Stimulated activated CD4-positive, alpha-beta T cell treated with anti-CD3 and anti-CD28 coated beads, Interleukin-15, amount 100 ng/mL, for 48 hours (primary cell): ENCODE data around the gene LIN28B.
"Not testable (repeated sequence)": the region's sequence is repeated elsewhere in the genome, so short reads cannot be mapped to it uniquely, and the experiment has no call there.

ENCODE experiments used
- DNase-seq, 2 donors: peaks; one replicate each; pipeline ENCODE4 v3.0.0-alpha.2; 2020; ENCODE audit warnings: low read depth in 2 of 2

The LIN28B gene

DNA sequence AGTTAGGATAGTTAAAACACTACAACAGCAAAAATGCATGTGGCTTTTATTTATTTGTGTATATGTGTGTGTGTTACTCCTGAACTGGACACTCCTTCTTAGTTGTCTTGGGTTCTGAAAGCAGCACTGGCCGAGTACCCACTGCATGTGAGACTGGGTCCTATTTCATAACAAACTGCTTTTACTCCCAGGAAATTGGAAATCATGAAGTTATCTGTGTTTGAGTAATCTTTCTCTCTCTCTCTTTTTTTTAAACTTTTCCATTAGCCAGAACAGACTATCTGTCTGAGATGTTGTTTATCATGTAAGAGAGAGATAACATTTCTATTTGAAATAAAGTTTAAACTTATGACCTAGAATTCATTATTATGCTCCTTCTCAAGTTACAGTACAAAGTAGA, 110.4 kb downstream of the LIN28B start:
- no peak for DNase-seq

DNA sequence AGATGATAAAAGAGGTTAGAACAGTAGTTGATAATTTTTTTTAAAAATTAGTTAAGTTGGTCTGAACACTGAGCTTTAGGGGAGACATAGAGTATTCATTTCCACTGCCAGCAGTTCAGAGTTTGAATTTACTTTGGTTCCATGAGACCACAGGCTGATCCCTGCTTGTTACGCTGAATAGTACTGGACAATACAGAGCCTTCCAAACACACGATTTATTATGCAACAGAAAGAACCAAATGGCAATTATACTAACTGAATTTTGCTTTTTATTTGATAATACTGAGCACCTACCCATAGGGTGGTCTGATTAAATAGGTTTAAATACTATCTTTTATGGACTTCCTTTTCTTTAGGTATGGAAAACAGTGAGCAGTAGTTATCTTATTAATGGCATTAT, 111.5 kb downstream of the LIN28B start:
- no peak for DNase-seq

DNA sequence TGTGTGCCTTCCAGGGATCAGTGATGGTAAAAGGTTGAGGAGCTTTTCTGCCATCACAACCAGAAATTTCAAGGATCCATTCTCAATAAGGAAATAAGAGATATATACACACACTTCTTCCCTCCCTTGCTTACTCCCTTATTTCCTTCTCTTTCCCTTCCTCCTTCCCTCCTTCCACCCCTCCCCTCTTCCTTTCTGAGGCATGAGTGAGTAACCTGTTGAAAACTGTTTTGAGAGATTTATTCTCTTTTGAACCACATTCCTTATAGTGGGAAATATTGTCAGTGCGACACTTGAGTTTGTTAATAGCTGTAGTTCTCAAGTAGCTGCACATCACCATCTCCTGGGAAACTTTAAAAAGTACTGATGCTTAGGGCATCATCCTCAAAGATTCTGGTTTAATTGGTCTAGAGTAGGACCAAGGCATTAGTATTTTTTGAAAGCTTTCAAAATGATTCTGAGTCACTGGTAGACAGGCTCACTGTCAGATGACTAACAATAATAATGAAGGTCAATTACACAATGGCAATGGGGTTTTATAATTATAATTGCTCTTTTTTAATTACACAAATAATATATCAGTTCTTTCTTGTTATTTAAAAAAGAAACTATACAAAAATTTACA, 113.0 kb downstream of the LIN28B start:
- DNase-seq = no peak

DNA sequence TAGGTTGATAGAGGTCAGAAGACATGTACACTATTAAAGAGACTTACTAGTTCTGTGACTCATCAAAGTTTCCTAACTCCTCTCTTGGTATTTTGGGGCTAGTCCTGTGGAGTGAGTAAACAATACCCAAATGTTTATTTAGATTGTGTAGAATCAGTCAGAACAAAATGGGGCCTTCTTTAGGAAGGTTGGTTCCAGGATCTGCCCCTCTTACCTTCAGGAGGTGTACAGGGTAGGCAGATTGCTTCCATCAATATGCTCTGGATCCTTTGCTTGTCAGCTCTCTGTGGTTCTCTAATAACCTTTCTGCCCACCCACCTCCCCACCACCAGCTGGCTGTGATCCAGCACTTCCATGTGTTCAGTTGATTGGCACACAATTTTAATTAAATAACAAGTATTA, 115.9 kb downstream of the LIN28B start:
- no peak for DNase-seq

DNA sequence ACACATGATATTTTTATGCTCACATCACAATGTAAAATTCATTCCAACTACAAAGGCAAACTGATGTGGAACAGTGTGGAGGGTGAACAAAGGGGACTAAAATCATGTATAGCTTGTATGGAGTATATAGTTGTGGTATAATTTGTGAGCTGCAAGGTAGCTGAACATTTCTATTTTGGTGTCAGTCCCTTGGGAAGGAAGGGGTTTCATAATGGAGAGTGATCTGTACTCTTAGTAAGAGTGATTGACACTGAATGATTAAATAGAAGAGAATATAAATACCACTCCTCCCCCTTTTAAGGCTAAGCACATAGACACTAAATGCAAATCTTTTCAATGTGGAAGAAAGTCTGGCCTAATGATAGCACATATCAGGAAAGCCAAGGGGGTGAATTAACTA, 118.3 kb downstream of the LIN28B start:
- DNase-seq = no peak

DNA sequence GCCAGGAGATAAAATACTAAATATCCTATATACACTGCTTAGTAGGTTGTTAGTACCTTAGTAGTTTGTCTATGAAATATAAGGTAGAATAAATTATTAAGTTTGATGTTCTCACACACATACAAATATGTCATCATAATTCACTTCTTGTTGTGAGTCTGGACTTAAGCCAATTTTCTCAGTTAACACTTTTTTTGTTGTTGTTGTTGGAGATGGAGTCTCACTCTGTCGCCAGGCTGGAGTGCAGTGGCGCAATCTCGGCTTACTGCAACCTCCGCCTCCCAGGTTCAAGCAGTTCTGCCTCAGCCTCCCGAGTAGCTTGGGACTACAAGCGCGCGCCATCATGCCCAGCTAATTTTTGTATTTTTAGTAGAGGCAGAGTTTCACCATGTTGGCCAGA, 119.5 kb downstream of the LIN28B start:
- DNase-seq = not testable (repeated sequence)

DNA sequence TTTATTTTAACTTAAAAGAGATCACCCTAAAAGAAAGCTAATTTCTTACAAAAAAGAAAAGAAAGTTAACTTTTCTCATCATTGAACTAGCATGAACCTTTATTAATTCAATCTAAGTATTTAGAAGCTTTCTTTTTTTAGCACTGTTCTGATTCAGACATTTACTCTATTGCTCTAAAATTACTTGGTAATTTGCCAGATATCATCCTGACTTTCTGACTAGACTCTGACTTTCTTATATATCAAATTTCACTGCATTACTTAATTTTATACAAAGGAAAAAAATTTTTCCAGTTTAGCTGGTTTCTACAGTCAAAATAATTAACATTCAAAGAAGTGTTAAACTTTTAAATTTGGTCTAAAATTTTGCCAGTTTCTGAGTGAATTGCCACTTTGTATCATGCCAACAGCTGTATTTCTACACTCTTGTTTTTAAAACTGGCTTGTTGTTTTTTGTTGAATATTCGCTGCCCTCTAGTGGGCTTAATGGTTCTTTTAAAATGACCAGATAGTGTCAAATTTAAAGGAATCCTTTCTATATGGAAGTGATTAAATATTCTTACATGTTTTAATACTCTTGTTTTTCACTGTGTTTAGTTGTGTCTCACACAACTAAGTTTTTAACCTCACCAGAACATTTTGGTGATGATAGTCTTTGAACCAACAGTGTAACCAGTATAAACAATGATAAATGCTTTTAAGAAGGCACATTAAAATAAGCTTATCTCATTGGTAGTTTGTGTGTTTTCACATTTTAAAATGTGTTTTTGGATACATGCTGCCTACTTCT, 120.9 kb downstream of the LIN28B start:
- DNase-seq = no peak

DNA sequence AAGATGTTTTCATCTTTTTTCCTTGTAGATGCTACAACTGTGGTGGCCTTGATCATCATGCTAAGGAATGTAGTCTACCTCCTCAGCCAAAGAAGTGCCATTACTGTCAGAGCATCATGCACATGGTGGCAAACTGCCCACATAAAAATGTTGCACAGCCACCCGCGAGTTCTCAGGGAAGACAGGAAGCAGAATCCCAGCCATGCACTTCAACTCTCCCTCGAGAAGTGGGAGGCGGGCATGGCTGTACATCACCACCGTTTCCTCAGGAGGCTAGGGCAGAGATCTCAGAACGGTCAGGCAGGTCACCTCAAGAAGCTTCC, 121.4 kb downstream of the LIN28B start:
- DNase-seq = no peak

DNA sequence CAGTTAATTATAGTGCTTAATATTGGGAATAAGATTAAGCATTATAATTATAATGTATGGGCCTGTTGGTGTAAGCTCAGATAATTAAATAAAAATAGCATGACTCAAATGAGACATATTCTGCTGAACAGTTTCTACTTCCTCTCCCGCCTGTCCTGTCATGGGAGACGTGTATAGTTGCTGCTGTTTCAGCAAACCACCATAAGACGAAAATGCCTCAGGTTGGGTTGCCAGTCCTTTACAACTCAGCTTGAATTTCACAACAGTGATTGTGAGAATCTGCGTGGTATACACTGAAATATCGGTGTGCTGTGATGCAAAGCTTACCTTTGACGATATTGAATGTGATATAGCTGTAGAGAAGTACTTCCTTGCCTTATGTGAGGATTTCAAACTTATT, 123.4 kb downstream of the LIN28B start:
- DNase-seq = no peak

DNA sequence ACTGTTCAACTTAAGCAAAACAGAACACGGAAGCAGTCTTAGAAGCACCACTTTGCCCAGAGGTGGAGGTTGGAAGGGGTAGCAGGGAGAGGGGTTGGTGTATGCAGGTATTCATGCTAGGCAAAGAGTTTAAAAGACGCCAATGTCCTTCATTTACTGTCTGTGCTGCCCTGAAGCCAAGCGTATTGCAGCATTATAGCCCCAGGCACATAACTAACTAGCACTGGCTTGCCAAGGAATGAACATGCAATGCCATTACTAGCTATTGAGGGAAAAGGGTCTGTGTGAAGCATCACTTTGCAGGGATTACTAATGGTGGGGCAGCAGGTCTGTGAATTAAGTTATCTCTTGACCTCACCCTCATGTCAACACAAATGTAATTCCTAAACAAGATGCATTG, 124.8 kb downstream of the LIN28B start:
- DNase-seq = not testable (repeated sequence)

DNA sequence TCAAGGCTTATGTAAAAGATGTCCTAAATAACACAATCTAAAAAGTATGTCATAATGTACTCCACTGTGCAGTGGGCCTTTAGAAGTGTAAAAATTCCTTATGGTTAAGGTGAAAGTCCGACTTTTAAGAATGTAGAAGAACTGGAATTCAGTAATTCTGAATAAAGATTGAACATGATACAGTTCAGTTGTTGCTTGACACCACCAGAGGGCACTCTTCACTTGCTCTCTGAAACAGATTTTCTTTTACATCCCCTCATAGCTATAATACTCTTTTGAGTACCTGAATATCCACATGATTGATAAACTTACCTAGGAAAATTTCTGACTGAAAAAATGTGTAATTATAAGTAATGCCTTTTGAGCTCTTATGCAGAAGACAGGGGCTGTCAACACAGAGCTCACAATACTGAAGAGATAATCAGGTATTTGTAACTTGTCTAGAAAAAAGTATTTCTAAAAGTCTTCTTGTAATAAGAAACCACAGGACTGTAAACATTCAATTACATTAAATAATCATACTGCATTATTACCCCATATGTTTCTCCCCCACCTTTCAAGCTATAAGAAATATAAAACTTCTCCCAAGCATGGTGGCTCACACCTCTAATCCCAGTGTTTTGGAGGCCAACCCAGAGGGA, 130.8 kb downstream of the LIN28B start:
- DNase-seq = no peak

DNA sequence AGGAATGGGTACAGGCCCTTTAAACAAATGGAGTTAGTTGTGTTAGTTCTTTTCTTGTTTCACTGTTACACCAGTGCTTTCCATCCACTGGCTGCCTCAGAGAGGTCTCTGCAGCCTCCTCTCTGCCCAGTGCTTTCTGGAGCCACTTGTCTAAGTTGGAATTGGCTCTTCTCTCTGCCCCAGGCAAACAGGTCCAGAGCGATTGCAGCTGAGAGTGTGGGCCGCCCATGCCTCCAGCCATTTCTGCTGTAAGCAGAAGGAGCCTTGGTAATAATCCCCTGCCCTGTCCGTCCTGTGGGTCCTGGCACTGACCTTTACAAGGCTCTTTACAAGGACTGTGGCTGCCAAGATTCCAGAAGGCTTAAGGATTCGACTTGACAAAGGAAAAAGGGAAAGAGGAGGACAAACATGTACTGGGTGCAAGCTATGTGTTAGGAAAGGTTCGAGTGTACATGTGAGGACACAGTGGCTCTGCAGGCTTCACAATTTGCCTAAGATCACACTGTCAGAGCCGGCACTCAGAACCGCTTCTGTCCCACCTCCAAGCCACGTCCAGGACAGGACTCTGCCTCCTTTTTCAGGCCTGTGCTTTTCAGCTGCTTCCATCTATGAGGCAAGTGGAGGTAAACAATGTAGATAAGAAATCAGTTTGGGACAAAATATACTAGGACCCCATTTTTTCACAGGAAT, 134.4 kb downstream of the LIN28B start:
- DNase-seq = no peak

DNA sequence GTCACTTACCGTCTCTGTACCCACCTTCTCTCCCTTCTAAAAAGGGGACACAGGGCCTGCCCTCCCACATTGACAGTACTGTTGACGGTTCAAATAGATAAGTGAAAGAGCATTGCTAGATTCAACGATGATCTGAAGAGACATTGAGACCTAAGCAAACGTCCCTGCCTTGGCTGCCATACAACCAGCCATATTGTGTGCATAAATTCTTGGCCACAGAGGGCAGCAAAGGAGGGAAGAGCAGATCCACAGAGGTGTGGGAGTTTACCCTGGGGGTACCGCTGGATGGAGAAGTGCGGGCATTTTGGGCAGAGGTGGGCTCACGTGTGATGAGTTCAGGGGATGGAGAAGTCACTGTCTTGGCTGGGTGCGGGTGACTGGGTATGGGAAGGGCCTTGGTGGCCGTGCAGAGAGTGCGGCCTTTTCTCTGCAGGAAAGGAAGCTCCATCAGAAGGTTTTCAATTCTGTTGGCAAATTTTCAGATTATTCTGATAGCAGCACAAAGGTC, 137.3 kb downstream of the LIN28B start:
- DNase-seq = no peak

DNA sequence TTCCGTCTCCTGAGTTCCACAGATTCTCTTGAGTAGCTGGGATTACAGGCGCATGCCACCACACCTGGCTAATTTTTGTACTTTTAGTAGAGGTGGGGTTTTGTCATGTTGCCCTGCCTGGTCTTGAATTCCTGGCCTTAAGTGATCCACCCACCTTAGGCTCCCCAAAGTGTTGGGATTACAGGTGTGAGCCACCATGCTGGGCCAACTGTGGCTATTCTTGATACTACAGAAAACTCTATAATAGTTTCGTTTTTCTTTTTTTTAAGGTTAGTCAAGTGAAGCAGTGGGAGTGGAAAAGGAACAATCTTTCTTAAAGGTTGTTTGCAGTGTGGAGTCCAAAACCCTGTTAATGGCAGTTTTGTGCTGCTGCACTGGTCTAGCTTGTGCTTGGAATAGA, 138.2 kb downstream of the LIN28B start:
- DNase-seq = no peak

DNA sequence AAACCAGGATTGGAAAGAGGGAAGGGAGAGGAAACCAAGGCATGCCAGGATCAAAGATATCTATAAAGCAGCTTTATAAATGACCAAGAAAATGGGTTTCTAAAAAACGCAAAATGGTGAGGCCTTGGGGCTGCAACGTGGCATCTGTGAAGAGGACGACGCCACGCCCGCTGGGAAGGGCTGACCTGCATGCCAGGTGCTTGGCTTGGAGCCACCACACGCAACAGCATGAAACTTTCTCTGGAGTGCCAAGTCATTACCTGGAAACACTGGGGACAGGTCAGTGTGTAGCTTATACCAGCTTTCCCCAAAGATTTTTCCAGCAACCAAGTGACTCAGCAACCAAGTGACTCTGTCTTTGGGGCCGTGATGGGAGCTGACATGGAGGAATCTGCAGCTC, 140.4 kb downstream of the LIN28B start:
- DNase-seq = no peak

DNA sequence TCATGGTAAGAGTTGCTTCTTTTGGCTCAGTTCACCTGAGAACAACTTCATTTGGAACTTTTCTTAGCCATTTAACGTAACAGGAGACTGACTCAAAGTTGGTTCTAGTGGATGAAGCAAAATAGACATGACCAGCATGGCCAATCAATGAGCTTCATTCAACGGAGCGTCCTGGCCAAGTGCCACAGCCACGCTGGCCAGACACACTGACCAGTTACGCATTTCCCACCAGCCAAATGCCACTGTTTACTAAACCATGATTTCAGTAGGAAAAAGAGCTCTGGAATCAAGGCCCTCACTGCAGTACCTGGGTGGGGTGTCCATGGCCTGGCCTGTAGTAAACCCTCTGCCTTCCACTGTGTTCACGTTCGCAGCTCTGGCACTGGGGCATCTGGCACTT, 142.5 kb downstream of the LIN28B start:
- no peak for DNase-seq

DNA sequence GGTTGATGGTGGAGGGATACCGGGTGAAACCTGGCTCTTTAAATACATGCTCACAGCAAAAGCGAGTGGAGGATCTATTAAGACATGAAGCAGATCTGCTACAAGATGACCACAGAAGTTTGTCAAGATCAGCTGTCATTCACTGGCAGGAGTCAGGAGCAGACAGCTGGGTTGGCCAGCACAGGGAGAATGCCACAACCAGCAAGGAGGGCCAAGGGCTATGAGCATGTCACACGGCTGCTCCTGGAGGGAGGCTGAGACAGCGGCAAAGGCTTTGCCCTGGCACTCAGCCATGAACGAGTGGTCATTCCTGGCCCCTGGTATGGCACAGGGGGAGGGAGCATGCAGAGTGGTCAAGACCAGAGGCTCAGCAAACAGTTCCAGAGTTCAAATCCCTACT, 145.3 kb downstream of the LIN28B start:
- no peak for DNase-seq

DNA sequence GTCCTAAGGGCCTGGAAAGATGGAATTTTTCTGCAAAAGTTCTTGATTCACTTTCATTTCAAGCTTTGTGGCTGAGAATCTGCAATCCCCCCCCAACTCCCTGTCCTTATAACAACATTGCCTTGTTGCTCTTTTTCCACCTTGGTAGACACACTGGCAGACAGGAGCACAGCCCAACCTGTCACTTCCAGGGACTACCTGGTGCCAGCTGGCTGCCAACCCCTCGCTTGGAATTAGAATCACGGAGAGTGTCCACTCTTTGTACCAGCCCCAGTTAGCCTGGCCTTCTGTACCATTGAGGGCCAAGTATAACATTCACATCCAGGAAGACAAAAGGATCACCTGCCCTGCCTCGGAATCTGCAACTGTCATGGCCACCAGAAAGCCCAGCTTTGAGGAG, 148.2 kb downstream of the LIN28B start:
- DNase-seq = no peak

DNA sequence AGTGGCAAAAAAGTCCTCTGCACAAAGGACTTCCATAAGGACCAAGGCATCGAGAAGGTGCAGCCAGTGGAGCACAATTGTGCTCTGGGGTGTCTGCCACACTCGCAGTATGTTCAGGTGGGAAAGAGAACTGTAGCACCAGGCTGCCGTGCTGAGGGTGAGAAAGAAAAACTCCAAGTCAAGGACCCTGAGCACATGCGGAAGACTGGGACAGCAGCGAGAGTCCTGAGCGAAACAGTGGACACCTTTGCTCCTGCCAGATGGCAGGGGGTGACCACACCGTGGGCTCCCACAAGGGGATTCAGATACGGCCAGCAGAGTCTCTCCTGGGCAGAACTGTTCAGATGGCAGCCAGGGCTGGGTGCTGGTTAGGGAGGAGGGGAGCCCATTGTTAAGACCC, 149.4 kb downstream of the LIN28B start:
- DNase-seq = no peak

DNA sequence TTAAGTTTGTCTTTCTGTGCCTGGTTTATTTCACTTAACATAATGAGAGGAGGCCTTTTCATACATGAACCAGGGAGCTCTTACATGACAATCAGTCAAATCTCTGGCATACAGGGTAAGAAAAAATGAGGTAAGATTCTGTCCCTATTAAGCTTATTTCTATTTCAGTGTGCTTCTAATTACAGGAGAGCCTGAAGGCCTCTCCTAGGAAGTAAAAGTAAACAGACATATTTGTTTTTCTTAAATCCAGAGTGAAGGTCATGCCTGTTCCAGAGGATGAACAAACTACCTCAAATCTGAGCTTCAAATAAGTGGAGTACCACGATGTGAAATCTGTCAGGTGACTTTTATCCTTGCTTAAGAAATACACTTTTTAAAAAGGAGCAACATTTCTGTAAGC, 150.3 kb downstream of the LIN28B start:
- no peak for DNase-seq

DNA sequence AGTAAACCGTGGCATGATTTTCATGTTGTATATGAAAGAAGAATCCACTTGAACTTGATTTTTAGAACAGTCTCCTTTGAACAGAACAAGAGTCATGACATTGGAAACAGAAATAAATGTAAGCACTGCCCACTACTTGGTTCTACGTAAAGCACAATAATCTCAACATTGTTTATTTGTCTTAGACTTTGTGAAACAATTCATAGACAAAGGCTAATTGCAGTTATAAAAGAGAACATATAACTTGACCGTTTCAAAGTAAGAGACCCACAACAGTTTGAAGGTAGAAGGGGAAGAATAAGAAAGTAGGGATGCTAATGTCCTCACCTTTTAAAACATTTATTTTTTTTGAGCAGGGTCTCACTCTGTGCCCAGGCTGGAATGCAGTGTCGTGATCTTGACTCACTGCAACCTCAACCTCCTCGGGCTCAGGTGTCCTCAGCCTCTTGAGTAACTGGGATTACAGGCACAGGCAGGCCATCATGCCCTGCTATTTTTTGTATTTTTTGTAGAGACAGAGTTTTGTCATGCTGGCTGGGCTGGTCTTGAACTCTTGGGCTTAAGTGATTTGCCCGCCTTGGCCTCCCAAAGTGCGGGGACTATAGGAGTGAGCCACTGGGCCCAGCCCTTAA, 151.8 kb downstream of the LIN28B start:
- no peak for DNase-seq
